GM21786 (cell line): ENCODE results near the gene MYO9A.
"Not testable (repeated sequence)": the region's sequence is repeated elsewhere in the genome, so short reads cannot be mapped to it uniquely, and the experiment has no call there.

Experiments used
- ATAC-seq: cut with Tn5 transposase; IDR thresholded peaks from one replicate; pipeline ENCODE4 v1.9.1; 2021; ENCODE audit not compliant: unreplicated experiment

Gene MYO9A

DNA sequence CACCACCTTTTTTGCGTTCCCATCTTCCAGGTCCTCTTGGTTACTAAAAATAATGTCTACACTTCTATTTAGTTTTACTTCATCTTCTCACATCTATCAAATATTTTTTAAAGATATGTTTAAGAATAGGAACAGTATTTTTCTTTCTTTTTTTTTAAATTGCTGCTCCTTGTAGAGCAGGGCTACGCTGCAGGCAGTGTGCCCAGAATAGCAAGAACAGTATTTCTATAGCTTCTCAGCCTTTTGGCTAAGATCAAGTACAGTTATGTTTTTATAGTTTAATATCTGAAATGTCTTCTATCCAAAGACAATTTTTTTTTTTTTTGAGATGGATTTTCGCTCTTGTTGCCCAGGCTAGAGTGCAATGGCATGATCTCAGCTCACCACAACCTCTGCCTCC lies 73.0 kb downstream of the MYO9A start:
- ATAC-seq, result no peak

DNA sequence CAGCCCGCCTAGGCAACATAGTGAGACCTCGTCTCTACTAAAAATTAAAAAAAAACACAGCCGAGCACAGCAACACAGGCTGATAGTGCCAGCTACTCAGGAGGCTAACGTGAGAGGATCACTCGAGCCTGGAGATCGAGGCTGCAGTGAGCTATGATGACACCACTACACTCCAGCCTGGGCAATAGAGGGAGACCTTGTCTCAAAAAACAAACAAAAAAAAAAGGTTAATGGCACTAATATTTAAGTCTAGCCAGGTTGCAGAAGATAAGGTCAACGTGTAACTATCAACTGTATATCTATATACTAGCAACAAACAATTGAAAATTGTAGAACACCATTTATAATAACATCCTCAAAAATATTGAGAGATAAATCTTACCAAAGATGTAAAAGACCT lies 75.1 kb downstream of the MYO9A start:
- ATAC-seq, result no peak

DNA sequence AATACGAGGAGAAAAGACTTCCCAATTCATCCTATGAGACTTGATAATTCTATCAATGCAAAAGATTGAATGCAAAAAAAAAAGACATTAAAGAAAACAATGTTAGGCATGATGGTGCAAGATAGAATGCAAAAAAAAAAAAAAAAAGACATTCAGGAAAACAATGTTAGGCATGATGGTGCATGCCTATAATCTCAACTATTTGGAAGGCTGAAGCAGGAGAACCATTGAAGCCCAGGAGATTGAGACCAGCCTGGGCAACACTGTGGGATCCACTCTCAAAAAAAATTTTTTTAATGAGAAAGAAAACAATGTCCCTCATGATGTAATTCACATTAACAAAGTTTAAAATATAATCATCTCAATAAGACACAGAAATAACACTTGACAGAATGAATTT lies 75.9 kb downstream of the MYO9A start:
- no peak for ATAC-seq

DNA sequence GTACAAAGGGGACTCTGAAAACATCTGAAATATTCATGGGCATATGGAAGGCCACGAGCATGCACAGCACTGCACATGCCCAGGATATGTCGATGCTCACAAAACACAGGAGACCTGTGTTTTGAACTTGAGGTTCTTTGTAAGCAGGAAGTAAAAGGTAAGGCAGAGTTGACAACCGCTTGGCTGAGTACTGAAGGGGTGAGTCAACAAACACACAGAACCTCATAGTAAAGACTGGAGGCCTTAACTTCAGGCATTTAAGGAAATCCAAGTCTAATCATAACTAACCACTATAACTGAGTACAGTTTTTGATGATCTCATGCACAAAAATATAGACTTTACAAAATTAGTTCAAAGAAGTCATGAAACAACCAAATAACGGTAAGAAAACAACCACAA lies 80.6 kb downstream of the MYO9A start:
- no peak for ATAC-seq

DNA sequence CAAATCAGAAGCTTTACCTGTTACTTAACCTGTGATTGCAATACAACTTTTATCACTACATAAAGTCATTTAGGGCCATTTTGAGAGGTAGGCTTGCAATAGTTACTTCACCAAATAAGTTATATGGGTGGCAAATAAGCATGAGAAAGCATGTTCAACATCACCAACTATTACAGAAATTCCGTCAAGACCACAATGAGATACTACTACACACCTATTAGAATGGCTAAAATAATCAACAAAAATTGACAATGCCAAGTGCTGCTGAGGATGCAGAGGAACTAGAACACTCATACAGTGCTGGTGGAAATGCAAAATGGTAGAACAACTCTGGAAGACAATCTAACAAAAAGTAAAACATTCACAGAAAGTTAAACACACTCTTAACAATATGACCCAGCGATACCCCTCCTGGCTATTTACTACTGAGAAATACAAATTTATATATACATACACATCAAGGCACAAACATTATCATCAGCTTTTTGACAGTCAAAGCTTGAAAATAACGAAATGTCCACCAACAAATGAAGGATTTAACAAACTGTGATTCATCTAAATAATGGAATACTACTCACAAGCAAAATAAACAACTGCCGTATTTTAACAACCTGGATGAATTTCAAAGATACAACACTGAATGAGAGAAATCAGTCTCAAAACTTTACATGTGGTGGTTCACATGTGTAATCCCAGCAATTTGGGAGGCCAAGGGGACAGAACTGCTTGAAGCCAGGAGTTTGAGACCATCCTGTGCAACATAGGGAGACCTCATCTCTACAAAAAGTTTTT lies 82.9 kb downstream of the MYO9A start:
- ATAC-seq, result no peak

DNA sequence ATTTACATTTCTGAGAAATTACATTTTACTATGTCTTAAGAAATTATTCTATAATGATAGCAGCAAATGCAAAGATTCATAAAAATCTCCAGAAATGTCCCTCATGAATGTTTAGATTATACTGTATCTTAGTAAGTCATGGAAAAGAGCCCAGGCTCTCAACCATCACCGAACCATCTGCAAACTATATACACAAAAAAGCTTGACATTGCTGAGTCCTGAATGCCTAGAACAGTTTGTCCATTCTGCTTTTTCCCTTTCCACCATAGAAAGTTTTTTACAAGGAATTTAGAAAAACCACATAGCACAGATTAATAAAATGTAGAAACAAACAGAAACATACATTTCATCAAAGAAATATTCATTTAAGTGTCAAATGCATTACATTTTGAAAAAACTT lies 83.6 kb downstream of the MYO9A start:
- no peak for ATAC-seq

DNA sequence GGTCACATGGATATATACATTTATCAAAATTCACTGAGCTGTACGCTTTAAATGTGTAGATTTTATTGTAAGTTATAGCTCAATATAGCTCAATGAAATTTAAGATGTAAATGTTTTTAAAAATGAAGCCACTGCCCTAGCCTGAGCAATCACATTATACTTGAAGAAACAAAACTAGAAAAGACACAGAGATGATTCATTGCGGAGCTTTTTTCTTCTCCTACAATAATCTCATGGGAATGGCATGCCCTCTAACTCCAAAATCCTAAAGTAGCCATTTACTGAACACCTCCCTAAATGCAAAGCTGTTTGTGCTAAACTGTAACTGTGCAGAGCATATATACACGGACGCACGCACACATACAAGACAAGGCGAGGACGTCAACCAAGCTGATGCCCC lies 84.2 kb downstream of the MYO9A start:
- no peak for ATAC-seq

DNA sequence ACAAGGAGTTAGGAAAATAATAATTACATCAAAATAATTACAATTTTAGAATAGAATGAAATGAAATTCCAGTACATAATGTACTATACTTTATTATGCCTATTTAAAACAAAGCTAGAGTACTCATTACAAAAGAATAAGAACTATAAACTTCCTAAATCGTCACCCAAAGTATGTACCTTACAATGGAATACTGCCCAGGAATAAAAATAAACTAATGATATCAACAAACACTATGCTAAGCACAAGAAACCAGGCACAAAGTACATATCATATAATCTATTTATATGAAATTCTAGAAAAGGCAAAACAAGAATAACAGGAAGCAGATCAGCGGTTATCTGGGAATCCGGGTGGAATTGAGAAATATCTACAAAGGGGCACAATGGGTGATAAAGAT lies 84.7 kb downstream of the MYO9A start:
- ATAC-seq, result no peak

DNA sequence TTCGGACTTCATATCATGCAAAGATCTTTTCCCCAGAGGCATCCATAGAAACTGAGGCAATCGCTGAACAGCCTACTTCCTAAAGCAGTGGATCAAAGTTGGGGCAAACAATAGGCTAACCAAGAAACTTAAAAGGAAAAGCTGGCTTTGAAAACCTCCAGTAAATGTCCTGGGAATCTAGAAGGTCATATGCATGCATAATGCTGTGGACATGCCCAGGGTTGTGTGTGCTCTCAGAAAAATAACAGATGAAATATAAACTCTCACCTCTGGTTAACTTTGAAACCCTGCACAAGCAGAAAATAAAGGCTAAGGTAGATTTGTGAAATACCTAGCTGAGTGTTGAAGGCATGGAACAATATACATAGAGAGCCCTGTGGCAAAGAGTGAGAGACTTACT lies 96.3 kb downstream of the MYO9A start:
- no peak for ATAC-seq

DNA sequence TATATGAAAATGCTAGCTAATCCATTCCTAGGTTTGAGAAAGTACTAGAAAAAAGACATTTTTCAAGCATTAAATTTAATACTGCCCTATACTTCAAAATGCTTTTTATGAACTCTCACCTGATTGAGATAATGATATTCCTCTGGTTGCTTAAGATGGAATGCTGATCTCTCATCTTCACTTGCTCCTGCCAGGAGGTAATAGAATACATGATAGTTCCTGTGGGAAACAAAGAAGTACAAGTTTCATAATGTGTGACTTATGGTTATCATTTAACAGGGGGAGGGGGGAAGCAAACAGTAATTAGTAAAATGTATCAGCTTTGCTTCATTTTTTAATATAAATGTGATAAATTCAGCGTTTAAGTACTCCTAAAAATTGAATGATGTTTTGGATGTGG lies 97.2 kb downstream of the MYO9A start:
- ATAC-seq, result no peak

DNA sequence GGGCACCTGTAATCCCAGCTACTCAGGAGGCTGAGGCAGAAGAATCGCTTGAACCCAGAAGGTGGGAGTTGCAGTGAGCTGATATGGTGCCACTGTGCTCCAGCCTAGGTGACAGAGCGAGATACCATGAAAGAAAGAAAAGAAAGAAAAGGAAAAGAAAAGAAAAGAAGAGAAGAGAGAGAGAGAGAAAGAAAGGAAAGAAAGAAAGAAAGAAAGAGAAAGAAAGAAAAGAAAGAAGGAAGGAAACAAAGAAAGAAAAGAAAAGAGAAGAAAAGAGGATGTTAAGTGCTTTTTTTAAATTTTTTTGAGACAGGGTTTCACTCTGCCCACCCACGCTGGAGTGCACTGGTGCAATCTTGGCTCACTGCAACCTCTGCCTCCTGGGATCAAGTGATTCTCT lies 103.4 kb downstream of the MYO9A start:
- not testable (repeated sequence) for ATAC-seq

DNA sequence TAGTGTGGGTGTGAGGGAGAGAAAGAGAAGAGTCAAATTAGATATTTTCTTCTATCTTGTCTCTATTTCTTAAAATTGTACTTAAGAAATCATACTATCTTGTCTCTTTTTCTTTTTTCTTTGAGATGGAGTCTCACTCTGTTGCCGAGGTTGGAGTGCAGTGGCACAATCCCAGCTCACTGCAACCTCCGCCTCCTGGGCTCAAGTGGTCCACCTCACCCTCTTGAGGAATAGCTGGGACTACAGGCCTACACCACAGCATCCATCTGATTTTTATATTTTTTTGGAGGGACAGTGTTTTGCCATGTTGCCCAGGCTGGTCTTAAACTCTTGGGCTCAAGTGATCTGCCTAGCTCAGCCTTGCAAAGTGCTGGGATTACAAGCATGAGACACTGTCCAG lies 104.2 kb downstream of the MYO9A start:
- ATAC-seq, result no peak

DNA sequence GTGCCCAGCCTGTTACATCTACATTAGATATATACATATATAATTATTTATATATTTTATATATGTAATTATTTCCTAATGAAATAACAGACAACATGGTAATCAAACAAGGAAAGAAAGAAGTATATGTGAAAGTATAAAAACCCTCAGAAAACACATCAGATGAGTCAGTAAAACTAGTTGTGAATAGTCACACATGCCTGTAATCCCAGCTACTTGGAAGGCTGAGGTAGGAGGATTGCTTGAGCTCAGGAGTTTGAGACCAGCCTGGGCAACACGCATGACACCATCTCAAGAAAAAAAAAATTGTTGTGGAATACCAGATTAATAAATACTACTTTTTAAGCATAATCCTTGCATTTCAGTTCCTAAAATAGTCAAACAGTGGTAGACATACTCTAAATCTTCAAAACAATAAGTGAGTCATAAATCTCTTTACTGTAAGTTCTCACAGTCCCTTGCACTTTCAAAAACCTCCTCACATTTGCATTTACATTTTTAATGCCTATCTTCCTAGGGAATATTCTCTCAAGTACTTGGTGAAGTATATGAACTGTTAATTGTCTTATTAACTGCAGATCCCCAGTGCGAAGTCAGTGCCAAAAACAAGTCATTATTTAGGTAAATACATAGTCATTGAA lies 106.5 kb downstream of the MYO9A start:
- no peak for ATAC-seq

DNA sequence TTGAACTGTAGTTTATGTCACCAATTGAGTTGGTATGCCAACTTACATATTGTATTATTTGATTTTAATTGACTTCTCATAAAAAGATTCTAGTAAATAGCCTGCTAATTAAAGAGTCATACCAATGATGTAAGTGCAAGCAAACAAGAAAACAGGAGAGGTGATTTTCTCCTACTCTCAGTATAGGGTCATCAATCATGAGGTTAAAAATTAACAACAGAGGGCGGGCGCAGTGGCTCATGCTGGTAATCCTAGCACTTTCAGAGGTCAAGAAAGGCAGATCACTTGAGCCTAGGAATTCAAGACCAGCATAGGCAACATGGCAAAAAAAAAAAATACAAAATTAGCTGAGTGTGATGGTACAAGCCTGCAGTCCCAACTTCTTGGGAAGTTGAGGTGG lies 108.7 kb downstream of the MYO9A start:
- no peak for ATAC-seq

DNA sequence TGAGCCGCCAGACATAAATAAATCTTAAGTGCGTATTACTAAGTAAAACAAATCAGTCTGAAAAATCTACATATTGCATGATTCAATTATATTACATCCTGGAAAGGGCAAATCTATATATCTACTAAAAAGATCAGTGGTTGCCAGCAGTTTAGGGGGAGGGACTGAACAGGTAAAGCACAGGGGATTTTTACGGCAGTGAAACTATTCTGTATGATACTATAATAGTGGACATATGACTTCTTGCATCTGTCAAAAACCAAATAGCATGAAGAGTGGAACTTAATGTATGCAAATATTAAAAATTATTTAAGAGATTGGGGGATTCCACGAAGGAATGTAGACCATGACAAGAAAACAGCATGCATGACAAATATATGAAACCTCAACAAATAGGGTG lies 111.6 kb downstream of the MYO9A start:
- ATAC-seq, result no peak

DNA sequence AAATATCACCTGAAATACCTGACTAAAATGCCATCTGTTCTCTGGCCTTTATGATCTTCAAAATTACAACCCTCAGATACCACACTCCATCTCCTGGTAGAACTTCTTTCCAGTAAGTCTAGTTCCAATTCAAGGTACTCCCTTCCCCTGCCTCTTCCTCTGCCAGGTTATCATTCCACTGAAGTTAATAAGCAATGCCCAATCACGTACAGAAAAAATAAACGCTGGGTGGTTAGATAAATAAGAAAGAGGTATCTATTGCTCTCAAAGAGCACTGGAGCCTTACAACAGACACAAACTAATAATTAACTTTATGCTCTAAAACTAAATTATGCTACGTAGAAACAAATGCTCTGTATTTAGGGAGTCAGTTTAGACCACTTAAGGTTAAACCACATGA lies 112.5 kb downstream of the MYO9A start:
- no peak for ATAC-seq

DNA sequence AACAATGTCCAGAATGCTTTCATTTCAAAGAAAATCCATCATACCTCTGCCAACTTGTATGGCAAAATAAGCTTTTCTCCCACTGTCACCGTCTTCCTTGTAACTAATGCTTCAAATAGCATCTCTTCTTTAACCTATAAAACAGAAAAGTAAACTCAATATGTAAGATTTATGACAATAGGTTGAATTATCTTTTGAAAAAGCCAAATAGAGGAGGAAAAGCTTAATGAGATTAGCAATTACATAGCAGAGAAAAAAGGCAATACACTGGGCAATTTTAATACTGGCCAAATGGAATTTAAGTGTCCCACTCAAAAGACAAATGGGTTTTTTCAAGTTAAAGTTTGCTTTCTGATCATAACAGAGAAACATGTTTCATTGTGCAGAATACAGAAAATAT lies 118.1 kb downstream of the MYO9A start:
- ATAC-seq, result no peak

DNA sequence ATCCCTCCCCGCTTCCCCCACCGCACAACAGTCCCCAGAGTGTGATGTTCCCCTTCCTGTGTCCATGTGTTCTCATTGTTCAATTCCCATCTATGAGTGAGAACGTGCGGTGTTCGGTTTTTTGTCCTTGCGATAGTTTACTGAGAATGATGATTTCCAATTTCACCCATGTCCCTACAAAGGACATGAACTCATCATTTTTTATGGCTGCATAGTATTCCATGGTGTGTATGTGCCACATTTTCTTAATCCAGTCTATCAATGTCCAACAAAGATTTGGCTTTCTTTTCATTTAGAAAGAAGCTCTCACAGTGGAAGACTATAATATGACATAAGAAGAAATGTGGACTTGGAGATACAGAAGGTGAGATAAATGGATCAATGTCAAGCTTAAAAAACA lies 119.2 kb downstream of the MYO9A start:
- ATAC-seq, result not testable (repeated sequence)

DNA sequence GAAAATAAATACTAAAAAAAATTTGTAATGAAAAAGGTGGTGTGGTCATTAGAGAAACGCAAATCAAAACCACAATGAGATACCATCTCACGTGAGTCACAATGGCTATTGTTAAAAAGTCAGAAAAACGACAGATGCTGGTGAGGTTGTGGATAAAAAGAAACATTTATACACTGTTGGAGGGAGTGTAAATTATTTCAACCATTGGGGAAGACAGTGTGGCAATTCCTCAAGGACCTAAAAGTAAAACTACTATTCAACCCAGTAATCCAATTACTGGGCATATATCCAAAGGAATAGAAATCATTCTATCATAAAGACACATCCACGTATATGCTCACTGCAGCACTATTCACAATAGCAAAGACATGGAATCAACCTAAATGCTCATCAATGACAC lies 120.3 kb downstream of the MYO9A start:
- ATAC-seq, result no peak

DNA sequence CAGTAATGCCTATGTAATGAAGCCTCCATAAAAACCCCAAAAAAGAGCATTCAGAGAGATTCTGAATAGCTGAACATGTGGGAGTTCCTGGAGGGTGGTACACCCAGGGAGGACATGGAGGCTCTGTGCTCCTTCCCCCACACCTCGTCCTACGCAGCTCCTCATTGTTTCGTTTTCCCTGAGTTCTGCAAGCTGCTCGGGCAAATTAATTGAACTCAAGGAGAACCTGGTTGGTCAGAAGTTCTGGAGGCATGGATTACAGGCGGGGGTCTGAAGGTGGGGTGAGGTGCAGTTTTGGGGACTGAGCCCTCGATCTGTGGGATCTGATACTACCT lies 142.2 kb downstream of the MYO9A start:
- ATAC-seq, result no peak

DNA sequence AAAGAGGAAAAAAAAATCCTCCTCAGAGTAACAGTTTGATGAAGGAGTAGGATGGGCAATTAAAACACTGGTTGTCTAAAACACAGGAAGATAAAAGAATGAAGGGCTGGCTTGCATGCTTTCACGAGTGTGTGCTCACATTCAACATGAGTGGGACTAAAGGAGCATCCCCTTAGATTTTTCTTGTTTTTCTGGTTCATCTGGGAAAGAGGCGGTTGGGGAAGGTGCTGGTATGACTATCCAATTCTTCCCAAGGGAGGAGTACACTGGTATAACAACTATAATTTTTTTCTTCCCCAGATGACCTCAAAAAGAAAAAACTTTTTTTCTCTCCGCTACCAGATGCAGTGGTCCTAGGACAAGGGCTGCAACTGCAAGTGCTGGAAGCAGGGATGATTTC lies 143.7 kb downstream of the MYO9A start:
- no peak for ATAC-seq

DNA sequence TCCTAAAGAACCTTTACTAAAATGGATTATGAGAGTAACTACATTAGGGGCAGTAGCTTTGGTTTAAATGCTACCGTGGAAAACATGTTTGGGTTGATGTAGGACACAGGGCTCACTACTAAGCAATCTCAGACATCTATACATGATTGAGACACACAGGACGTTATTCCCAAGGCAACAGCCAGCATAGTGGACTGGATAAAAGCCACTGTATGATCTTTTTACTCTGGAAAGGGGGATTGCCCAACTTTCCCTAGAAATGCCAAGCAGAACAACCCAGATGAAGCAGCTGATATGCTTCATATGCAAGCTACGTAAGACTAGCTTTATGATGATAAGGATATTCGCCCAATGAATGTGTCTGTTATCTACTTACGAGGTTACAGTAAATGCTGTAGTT lies 144.6 kb downstream of the MYO9A start:
- ATAC-seq, result no peak

DNA sequence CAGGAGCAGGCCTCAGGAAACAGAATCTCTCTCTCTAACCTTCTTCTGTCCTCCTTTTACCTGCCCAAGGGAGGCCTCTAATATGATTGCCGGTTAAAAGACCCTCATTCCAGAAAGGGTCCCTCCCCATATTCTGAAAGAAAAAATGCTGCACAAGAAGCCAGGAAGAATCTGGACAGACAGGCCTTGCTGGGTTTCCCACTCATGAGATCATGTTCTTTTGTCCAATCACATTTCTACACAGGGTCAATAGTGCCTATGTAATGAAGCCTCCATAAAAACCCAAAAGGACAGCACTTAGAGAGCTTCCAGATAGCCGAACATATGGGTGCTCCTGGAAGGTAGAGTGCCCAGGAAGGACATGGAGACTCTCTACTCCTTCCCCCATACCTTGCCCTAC lies 146.0 kb downstream of the MYO9A start:
- ATAC-seq, result no peak
